Measurements from ENCODE around the gene HSD17B13.
"Not testable (repeated sequence)": the region's sequence is repeated elsewhere in the genome, so short reads cannot be mapped to it uniquely, and the experiment has no call there.

The HSD17B13 gene

GRCh38 chr4:87315000-87315399 lies 7.7 kb downstream of the HSD17B13 start:
- DNase-seq = not testable (repeated sequence)

- no peak for DNase-seq
These were observed 8.9 kb downstream of the HSD17B13 start for GRCh38 chr4:87313756-87314155.

GRCh38 chr4:87311684-87312083 lies 11.0 kb downstream of the HSD17B13 start:
- DNase-seq = no peak

- DNase-seq = no peak
These were observed 11.9 kb downstream of the HSD17B13 start for GRCh38 chr4:87310691-87311335.

- DNase-seq = no peak
These were observed 13.1 kb downstream of the HSD17B13 start for GRCh38 chr4:87309625-87310024.

- no peak for DNase-seq
These were observed 16.6 kb downstream of the HSD17B13 start for GRCh38 chr4:87306056-87306455.

GRCh38 chr4:87305562-87305961 lies 17.1 kb downstream of the HSD17B13 start:
- DNase-seq = no peak

GRCh38 chr4:87304745-87305432 lies 17.8 kb downstream of the HSD17B13 start:
- DNase-seq = no peak

- no peak for DNase-seq
These were observed 22.8 kb downstream of the HSD17B13 start for GRCh38 chr4:87299898-87300297.

- no peak for DNase-seq
These were observed 24.3 kb downstream of the HSD17B13 start for GRCh38 chr4:87298362-87298761.

- DNase-seq = not testable (repeated sequence)
These were observed 27.8 kb downstream of the HSD17B13 start for GRCh38 chr4:87294911-87295310.

GRCh38 chr4:87293889-87294288 lies 28.8 kb downstream of the HSD17B13 start:
- not testable (repeated sequence) for DNase-seq

GRCh38 chr4:87286970-87287369 lies 35.7 kb downstream of the HSD17B13 start:
- DNase-seq = no peak

- not testable (repeated sequence) for DNase-seq
These were observed 38.4 kb downstream of the HSD17B13 start for GRCh38 chr4:87284268-87284667.

- no peak for DNase-seq
These were observed 39.5 kb downstream of the HSD17B13 start for GRCh38 chr4:87283151-87283550.

GRCh38 chr4:87281603-87282002 lies 41.1 kb downstream of the HSD17B13 start:
- DNase-seq = no peak

GRCh38 chr4:87278335-87278794 lies 44.3 kb downstream of the HSD17B13 start:
- DNase-seq = no peak

GRCh38 chr4:87275311-87275710 lies 47.4 kb downstream of the HSD17B13 start:
- no peak for DNase-seq

GRCh38 chr4:87274803-87275202 lies 47.9 kb downstream of the HSD17B13 start:
- no peak for DNase-seq

- no peak for DNase-seq
These were observed 48.4 kb downstream of the HSD17B13 start for GRCh38 chr4:87274327-87274726.

- DNase-seq = no peak
These were observed 51.9 kb downstream of the HSD17B13 start for GRCh38 chr4:87270825-87271224.

GRCh38 chr4:87270144-87270543 lies 52.5 kb downstream of the HSD17B13 start:
- DNase-seq = peak; percentile 40

- DNase-seq = no peak
These were observed 54.3 kb downstream of the HSD17B13 start for GRCh38 chr4:87268411-87268810.

- DNase-seq = no peak
These were observed 55.7 kb downstream of the HSD17B13 start for GRCh38 chr4:87266986-87267385.

- DNase-seq = no peak
These were observed 59.8 kb downstream of the HSD17B13 start for GRCh38 chr4:87262886-87263285.
